HG02571 (cell line): Measurements from ENCODE around the gene SURF6.
"Not testable (repeated sequence)": the region's sequence is repeated elsewhere in the genome, so short reads cannot be mapped to it uniquely, and the experiment has no call there.

Source experiments
- ATAC-seq: cut with Tn5 transposase; IDR thresholded peaks from one replicate; pipeline ENCODE4 v1.9.1; 2021; ENCODE audit warnings: mild to moderate bottlenecking, moderate library complexity; ENCODE audit not compliant: unreplicated experiment

Gene SURF6

DNA sequence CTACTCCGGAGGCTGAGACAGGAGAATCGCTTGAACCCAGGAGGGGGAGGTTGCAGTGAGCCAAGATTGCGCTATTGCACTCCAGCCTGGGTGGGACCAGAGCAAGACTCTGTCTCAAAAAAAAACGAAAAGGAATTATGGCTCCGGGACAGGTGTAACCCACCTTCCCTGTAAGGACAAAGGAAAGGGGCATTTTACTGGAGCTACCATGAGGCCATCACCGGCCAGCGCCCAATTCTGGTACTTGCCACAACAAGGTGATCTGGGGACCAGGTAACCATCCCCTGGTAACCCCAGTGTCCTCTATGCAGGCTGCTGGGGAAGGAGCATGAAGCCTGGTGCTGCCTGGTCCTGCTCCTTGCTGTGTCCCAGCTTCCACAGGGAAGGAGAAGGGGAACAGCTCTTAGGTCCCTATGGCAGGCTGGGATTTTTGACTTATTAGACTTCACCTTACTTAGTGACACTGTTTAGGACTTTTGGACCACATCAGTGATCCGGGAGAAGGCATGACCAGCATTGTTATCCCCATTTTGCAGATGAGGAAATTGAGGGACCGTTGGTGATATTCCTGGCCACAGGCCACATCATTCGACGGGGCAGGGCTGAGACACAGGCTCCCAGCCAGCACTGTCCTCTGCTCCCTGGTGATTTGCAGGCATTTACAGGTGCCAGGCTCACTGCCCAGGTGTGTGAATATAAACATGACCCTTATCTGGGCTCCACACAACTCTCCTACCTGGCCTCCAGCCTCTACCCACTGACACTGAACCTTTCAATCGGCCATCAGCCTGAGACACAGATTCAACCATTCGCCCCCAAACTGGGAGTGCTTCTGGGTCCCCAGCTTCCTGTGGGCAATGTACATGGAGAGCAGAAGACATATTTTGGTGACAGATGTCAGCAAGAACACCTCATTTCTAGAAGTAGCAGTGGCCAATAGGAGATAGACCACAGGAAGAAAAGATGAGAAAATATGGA, 34.4 kb downstream of the SURF6 start:
- ATAC-seq = no peak

DNA sequence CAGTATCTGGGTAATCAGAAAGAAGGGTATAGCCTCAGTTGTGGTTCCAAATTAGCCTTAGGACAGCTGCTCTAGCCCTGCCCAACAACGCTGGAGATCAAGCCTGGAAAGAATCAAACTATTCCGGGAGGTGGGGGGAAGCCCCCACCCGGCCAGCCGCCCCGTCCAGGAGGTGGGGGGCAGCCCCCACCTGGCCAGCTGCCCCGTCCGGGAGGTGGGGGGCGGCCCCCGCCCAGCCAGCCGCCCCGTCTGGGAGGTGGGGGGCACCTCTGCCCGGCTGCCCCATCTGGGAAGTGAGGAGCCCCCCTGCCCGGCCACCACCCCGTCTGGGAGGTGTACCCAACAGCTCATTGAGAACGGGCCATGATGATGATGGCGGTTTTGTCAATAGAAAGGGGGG, 36.0 kb downstream of the SURF6 start:
- ATAC-seq = not testable (repeated sequence)

DNA sequence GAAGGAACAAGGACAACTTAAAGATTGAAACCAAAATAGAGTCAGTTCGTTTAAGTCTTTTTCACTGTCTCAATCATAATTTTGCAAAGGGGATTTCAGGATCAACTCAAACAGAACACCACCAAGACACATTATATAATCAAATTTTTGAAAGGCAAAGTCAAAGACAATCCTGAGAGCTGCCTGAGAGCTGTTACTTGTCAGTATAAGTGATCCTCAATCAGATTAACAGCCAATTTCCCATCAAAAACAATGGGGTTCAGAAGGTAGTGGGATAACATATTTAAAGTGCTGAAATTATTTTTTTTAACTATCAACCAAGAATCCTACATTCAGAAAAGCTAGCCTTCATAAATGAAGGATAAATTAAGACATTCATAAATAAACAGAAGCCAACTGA, 41.7 kb downstream of the SURF6 start:
- no peak for ATAC-seq

DNA sequence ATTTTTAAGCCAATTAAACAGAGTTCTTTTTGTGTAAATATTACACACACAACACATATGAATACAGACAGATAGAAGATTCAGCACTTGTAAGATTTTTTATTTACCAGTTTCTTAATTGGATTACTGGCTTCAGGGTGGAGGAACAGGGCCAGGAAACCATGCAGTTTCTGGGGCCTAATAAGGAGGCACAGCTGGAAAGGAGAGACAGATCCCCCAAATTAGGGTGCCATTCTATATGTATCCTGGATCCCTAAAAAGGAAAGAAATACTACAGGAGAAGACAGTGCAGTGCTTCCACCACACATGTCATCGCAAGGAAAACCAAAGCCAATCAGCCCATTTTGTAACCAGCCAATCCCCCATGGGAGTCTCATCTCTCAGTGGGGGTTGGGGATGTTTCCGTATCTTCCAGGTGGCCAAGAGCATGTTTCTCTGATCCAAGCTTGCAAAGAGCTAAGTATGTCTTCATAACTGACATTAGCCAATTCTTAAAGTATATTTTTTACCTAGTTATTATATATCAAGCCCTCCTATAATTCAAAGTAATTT, 45.2 kb downstream of the SURF6 start:
- no peak for ATAC-seq

DNA sequence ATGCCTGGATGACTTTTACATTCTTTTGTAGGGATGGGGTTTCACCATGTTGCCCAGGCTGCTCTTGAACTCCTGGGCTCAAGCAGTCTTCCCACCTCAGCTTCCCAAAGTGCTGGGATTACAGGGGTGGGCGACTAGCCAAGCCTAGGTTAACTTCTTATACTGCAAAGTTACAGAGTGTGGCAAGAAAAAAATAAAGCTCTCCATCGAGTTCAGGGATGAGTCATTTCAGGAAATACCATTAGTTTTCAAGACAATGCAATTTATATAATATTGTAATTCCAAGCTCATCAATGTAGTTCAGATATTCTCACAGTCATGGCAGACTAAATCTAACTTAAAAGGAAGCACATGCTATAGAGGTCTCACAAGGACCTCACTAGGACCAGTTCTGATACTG, 49.5 kb downstream of the SURF6 start:
- ATAC-seq = no peak

DNA sequence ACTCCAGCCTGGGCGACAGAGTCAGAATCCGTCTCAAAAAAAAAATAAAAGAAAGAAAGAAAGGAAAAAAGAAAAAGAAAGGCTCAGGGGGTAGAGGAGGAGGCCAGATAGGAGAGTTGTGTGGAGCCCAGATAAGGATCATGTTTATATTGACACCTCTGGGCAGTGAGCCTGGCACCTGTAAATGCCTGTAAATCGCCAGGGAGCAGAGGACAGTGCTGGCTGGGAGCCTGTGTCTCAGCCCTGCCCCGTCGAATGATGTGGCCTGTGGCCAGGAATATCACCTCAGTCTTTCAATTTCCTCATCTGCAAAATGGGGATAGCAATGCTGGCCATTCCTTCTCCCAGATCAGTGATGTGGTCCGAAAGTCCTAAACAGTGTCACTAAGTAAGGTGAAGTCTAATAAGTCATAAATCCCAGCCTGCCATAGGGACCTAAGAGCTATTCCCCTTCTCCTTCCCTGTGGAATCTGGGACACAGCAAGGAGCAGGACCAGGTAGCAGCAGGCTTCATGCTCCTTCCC, 50.7 kb downstream of the SURF6 start:
- no peak for ATAC-seq

DNA sequence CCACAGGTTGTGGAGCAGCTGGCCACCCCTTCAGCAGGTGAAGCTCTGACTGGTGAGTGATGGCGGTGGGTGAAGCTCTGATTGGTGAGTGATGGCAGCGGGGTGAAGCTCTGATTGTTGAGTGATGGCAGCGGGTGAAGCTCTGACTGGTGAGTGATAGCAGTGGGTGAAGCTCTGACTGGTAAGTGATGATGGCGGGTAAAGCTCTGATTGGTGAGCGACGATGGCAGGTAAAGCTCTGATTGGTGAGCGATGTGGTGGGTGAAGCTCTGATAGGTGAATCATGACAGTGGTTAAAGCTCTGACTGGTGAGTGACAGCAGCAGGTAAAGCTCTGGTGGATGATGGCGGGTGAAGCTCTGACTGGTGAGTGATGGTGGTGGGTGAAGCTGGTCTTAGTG, 51.6 kb downstream of the SURF6 start:
- ATAC-seq = no peak

DNA sequence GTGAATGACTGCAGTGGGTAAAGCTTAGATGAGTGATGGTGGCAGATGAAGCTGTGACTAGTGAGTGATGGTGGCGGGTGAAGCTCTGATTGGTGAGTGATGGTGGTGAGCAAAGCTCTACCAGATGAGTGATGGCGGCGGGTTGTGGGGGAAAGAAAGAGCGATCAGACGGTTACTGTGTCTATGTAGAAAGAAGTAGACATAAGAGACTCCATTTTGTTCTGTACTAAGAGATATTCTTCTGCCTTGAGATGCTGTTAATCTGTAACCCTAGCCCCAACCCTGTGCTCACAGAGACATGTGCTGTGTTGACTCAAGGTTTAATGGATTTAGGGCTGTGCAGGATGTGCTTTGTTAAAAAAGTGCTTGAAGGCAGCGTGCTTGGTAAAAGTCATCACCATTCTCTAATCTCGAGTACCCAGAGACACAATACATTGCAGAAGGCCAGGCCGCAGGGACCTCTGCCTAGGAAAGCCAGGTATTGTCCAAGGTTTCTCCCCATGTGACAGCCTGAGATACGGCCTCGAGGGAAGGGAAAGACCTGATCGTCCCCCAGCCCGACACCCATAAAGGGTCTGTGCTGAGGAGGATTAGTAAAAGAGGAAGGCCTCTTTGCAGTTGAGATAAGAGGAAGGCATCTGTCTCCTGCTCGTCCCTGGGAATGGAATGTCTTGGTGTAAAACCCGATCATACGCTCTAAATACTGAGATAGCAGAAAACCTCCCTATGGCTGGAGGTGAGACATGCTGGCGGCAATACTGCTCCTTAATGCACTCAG, 52.5 kb downstream of the SURF6 start:
- not testable (repeated sequence) for ATAC-seq

DNA sequence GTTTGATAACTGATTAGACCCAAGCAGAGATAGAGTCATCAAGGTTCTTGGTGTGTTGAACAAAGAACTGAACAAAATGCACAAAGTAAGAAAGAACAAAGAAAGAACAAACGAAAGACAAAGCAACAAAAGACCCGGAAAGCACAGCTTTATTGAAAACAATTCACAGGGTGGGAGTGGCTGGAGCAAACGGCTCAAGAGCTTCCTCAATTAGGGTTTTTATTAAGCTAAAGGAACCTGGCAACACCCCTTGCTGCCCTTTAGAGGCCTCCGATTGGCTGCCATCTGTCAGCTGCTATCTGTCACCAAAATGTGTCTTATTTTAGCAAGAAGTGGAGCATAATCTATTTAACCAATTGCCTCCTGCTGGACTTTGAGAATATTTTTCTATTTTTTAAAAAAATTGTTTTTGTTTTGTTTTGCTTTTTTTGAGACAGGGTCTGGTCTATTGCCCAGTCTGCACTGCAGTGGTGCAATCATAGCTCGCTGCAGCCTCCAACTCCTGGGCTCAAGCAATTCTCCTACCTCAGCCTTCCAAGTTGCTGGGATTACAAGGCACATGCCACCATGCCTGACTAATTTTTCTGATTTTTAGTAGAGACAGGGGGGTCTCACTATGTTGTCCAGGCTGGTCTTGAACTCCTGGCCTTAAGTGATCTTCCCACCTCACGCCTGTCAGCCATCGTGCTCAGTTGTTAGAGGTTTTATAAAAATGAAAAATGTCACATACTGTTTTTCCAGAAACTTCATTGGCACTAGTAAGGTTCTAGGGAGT, 53.3 kb downstream of the SURF6 start:
- no peak for ATAC-seq

DNA sequence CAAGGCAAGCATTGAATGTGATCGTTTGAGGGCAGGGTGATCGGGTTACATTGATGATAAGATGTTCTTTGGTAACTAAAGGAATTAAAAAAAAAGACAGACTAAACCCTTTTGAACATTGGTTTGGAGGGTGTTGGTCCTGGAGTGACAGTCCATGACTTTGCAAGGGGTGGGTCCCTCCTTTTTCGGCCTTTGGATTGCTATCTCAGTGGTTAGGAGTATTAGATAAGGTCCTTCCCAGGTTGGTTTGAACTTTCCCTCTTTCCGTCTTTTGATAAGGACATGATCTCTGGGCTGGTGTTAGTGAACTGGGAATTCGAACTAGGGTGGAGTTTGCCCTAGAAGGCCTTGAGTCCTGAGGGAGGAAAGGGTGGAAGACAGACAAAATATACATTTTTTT, 55.6 kb downstream of the SURF6 start:
- no peak for ATAC-seq
